ENCODE results near the gene ZNF593OS.

ZNF593OS gene

DNA sequence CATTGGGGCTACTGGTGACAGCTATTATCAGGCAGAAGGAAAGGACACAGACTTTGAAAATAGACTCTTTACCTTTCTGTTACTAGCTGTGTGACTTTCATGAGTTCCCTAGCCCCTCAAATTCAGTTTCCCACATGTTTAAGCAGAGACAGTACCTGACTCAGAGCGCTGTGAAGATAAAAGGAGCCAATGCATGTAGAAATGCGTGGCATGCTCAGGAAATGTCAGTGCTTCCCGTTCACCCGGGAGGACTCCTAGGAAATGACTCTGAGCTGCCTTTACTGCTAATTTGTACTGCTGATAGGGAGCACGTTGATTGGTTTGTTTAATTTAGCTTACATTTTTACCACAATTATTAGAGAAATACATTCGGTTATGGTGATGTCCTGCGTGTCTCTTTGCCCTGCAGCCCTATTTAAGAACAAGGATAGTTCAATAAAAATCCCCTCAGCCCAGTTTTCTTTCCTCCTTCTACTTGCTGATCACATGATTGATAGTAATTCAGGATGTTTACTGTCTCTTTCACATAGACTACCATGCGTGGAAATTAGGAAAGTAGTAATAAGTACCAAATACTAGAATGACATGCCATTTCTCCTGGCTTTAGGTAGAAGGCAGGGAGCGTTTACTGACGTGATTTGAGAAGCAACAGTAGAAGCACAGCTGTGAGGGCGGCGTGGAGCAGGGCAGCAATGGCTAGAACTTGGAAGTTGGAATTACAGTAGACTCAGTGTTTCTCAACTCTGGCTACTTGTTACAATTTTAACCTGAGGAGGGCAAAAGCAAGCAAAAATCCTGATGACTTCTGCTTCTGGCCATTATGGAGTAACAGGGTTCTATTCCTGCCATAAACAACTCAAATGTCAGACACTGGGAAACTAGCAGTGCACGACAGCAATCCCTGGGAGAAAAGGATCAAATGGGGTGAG lies 44.1 kb downstream of the ZNF593OS start:
- Histone ChIP-seq H3K4me1 (ENCODE audit: control insufficient read depth in 5 of 5, insufficient read depth in 5 of 5, low read length in 5 of 5) (peaks cover 0 to 23% (median 10%) of the 10 kb centered on the region in 5 donors), H3K27ac (ENCODE audit: low read depth, low read length) (no peak overlapping the region), H3K4me3 (ENCODE audit: low read depth in 1 of 5, low read length in 5 of 5) (no peak overlapping the region), H3K9me3 (ENCODE audit: control insufficient read depth in 5 of 5, low read length in 5 of 5) (no peaks in the 10 kb centered on the region), H3K27me3 (ENCODE audit: control insufficient read depth in 5 of 5, insufficient read depth in 4 of 5, low read length in 5 of 5) (peaks cover 0 to under 1% (median 0%) of the 10 kb centered on the region in 5 donors), H3K36me3 (ENCODE audit: control insufficient read depth in 5 of 5, insufficient read depth in 5 of 5, low read length in 5 of 5) (peaks cover 0 to 2% (median 0%) of the 10 kb centered on the region in 5 donors), H3K9ac (ENCODE audit: low read length in 5 of 5) (peak overlapping the region in 1 of 5 donors; percentile 32)

DNA sequence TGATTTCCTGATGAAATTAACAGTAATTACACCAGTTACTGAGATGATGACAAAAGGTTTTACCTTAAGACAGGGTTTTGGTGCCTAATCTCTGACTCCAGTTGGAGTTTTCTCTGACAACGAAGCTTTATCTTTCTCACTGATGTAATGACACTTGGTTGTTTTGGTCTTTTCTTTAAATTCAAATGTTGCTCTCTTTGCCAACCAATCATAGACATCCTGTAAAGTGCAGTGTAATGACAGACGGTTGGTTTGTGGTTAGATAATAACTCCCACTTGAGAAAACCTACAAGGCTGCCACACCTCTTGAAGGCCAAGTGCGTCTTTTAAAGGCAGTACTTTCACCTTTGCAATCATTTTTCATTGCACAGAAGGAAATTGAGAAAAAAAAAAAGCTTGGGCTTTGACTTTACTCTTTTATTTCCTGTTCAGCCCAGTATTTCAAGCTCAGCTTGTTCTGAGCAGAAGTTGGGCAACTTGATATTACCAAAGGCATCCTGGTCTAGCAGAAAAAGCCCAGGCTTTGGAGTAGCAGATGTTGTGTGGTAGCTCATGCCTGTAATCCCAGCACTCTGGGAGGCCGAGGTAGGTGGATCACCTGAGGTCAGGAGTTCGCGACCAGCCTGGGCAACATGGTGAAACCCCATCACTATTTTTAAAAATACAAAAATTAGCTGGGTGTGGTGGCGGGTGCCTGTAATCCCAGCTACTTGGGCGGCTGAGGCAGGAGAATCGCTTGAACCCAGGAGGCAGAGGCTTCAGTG lies 45.1 kb downstream of the ZNF593OS start:
- Histone ChIP-seq H3K4me3 (ENCODE audit: low read depth in 1 of 5, low read length in 5 of 5) (no peak overlapping the region), H3K27me3 (ENCODE audit: control insufficient read depth in 5 of 5, insufficient read depth in 4 of 5, low read length in 5 of 5) (no peaks in the 10 kb centered on the region), H3K9me3 (ENCODE audit: control insufficient read depth in 5 of 5, low read length in 5 of 5) (no peaks in the 10 kb centered on the region), H3K27ac (ENCODE audit: low read depth, low read length) (no peak overlapping the region), H3K36me3 (ENCODE audit: control insufficient read depth in 5 of 5, insufficient read depth in 5 of 5, low read length in 5 of 5) (peaks cover 0 to 9% (median 6%) of the 10 kb centered on the region in 5 donors), H3K4me1 (ENCODE audit: control insufficient read depth in 5 of 5, insufficient read depth in 5 of 5, low read length in 5 of 5) (peaks cover 0 to 25% (median 10%) of the 10 kb centered on the region in 5 donors), H3K9ac (ENCODE audit: low read length in 5 of 5) (no peak overlapping the region)

- H3K9ac ChIP-seq (ENCODE audit: low read length in 5 of 5): no peak overlapping the region
- peaks cover 0 to 25% (median 10%) of the 10 kb centered on the region in 5 donors for H3K4me1 ChIP-seq (ENCODE audit: control insufficient read depth in 5 of 5, insufficient read depth in 5 of 5, low read length in 5 of 5)
- H3K36me3 ChIP-seq (ENCODE audit: control insufficient read depth in 5 of 5, insufficient read depth in 5 of 5, low read length in 5 of 5): peaks cover 0 to 9% (median 6%) of the 10 kb centered on the region in 5 donors
- no peaks in the 10 kb centered on the region for H3K27me3 ChIP-seq (ENCODE audit: control insufficient read depth in 5 of 5, insufficient read depth in 4 of 5, low read length in 5 of 5)
- no peaks in the 10 kb centered on the region for H3K9me3 ChIP-seq (ENCODE audit: control insufficient read depth in 5 of 5, low read length in 5 of 5)
- H3K27ac ChIP-seq (ENCODE audit: low read depth, low read length): no peak overlapping the region
- no peak overlapping the region for H3K4me3 ChIP-seq (ENCODE audit: low read depth in 1 of 5, low read length in 5 of 5)
Measured at GRCh38 chr1:26125946-26126320, 45.7 kb downstream of the ZNF593OS start.

DNA sequence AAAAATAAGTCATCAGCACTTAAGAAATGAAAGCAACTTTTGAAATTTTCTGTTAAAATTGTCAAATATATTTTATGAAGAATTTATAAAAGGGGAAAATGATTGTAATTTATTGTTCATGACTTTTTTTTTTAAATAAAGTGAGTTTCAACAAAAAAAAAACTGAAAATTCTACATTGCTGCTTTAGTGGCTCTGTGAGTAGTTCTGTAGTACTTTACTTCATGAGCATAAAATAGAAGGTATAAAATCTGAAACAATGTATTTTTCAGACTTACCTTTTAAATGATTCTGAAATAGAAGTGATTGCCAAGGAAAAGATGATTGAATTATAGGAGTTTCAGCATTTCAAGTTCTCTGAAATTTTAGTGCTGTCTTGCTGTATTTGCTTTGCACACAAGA lies 46.2 kb downstream of the ZNF593OS start:
- no peak overlapping the region for H3K9ac ChIP-seq (ENCODE audit: low read length in 5 of 5)
- H3K4me3 ChIP-seq (ENCODE audit: low read depth in 1 of 5, low read length in 5 of 5): no peak overlapping the region
- peaks cover 0 to 25% (median 10%) of the 10 kb centered on the region in 5 donors for H3K4me1 ChIP-seq (ENCODE audit: control insufficient read depth in 5 of 5, insufficient read depth in 5 of 5, low read length in 5 of 5)
- H3K27ac ChIP-seq (ENCODE audit: low read depth, low read length): no peak overlapping the region
- peaks cover 0 to 9% (median 6%) of the 10 kb centered on the region in 5 donors for H3K36me3 ChIP-seq (ENCODE audit: control insufficient read depth in 5 of 5, insufficient read depth in 5 of 5, low read length in 5 of 5)
- no peaks in the 10 kb centered on the region for H3K27me3 ChIP-seq (ENCODE audit: control insufficient read depth in 5 of 5, insufficient read depth in 4 of 5, low read length in 5 of 5)
- H3K9me3 ChIP-seq (ENCODE audit: control insufficient read depth in 5 of 5, low read length in 5 of 5): no peaks in the 10 kb centered on the region

DNA sequence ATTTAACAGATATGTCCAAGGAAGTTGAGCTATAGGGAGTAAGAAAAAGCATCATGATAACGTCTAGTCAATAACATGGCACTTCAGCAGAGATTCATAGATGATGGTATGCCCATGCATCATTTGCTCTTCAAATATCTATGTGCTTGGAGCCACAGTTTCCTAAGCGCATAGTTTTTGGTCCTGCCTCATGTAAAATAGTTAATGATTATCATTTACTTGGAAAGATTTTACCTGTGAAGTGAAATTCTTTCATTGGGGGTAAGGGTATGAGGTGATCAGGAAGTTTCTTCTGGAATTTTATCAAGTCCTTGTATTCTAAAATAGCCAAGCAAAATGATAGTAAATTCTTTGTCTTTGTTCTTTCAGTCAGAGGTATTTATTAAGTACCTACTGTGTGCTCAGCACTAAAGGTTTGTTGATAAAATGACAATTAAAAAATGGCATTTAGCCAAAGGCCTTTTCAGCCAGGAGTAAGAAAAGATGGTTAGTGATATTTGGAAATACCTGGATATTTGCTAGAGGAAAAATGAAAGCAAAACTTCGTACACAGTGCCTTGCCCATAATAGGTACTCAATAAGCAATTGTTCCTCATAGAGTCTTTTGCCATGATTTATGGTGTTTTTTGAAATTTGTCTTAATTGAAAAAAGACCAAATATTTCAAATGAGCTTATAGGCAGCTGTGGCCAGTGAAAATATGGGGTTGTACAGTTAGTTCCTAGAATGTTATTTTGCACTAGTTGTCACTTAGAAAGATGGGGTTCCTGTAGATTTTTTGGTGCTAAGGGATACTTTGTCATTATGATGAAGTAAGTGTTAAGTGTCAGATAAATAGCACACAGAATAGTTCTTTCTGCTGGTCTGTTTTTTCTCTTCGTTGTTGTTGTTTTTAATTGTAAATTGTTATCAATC lies 47.0 kb downstream of the ZNF593OS start:
- Histone ChIP-seq H3K27me3 (ENCODE audit: control insufficient read depth in 5 of 5, insufficient read depth in 4 of 5, low read length in 5 of 5) (no peaks in the 10 kb centered on the region), H3K36me3 (ENCODE audit: control insufficient read depth in 5 of 5, insufficient read depth in 5 of 5, low read length in 5 of 5) (peaks cover 0 to 11% (median 6%) of the 10 kb centered on the region in 5 donors), H3K9me3 (ENCODE audit: control insufficient read depth in 5 of 5, low read length in 5 of 5) (no peaks in the 10 kb centered on the region), H3K4me3 (ENCODE audit: low read depth in 1 of 5, low read length in 5 of 5) (no peak overlapping the region), H3K9ac (ENCODE audit: low read length in 5 of 5) (no peak overlapping the region), H3K4me1 (ENCODE audit: control insufficient read depth in 5 of 5, insufficient read depth in 5 of 5, low read length in 5 of 5) (peaks cover 0 to 25% (median 13%) of the 10 kb centered on the region in 5 donors), H3K27ac (ENCODE audit: low read depth, low read length) (no peak overlapping the region)

DNA sequence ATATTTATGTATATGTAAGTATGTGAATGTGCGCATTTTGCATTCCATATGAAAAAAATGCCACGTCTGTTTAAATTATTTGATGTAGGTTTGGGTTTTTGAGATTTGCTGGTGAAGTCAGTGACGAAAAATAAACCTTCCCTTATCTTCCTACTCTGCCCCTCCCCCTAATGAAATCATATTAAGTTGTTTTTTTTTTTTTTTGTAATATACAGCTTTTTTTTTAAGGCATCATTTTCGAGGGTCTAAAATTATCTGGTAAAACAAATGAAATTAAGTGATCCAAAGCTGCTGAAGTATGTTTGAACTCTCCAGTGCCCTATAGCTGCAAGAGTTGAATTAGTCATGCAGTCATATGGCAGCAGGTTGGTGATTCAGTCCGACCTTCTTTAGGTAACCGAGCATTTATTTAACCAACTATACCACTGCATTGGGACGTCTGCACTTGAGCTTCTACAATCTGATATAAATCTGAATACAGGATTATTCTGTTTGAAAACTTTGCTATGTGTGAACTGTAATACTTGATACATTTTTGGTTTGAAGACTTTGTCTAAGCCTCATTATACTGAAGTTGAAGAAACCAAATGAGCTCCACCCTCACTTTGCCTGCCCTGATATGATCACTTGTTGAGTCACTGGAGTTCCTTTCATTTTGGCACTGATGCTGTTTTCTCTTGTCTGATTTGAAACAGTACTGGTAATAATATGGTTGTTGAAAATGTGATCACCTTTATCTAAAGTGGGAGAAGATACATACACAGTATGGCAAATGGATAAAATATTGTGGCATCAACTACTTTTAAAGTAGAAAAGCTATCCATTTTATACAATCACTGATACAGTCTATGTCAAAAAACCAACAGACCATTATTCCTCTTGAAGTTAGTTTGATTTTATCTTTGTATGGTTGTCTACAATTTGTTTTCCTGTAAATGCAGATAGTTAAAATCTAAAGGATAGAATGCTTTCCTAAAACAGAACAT lies 48.4 kb downstream of the ZNF593OS start:
- Histone ChIP-seq H3K27me3 (ENCODE audit: control insufficient read depth in 5 of 5, insufficient read depth in 4 of 5, low read length in 5 of 5) (no peaks in the 10 kb centered on the region), H3K36me3 (ENCODE audit: control insufficient read depth in 5 of 5, insufficient read depth in 5 of 5, low read length in 5 of 5) (peaks cover 4 to 22% (median 12%) of the 10 kb centered on the region in 5 donors), H3K27ac (ENCODE audit: low read depth, low read length) (no peak overlapping the region), H3K9ac (ENCODE audit: low read length in 5 of 5) (no peak overlapping the region), H3K4me1 (ENCODE audit: control insufficient read depth in 5 of 5, insufficient read depth in 5 of 5, low read length in 5 of 5) (peaks cover 0 to 25% (median 13%) of the 10 kb centered on the region in 5 donors), H3K9me3 (ENCODE audit: control insufficient read depth in 5 of 5, low read length in 5 of 5) (no peaks in the 10 kb centered on the region), H3K4me3 (ENCODE audit: low read depth in 1 of 5, low read length in 5 of 5) (no peak overlapping the region)

DNA sequence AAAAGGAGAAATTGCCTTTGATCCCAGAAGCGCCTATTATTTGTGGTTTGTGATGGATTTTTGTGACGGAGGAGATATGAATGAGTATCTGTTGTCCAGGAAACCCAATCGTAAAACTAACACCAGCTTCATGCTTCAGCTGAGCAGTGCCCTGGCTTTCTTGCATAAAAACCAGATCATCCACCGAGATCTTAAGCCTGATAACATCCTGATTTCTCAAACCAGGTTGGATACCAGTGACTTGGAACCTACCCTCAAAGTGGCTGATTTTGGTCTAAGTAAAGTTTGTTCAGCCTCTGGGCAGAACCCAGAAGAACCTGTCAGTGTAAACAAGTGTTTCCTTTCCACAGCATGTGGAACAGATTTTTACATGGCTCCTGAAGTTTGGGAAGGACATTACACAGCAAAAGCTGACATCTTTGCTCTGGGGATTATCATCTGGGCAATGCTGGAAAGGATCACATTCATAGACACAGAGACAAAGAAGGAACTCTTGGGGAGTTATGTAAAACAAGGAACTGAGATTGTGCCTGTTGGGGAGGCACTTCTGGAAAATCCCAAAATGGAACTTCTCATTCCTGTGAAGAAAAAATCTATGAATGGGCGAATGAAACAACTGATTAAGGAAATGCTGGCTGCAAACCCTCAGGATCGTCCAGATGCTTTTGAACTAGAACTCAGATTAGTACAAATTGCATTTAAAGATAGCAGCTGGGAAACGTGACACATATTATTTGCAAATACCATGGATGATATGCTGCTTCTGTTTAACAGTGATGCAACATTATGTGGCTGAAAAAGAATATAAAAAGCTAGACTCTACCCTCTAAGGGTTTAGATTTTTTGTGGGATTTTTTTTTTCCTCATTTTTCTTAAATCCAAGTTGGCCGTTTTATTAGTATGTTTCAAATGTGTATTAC lies 49.5 kb downstream of the ZNF593OS start:
- Histone ChIP-seq H3K9ac (ENCODE audit: low read length in 5 of 5) (no peak overlapping the region), H3K27me3 (ENCODE audit: control insufficient read depth in 5 of 5, insufficient read depth in 4 of 5, low read length in 5 of 5) (no peaks in the 10 kb centered on the region), H3K4me1 (ENCODE audit: control insufficient read depth in 5 of 5, insufficient read depth in 5 of 5, low read length in 5 of 5) (peaks cover 0 to 16% (median 7%) of the 10 kb centered on the region in 5 donors), H3K9me3 (ENCODE audit: control insufficient read depth in 5 of 5, low read length in 5 of 5) (no peaks in the 10 kb centered on the region), H3K36me3 (ENCODE audit: control insufficient read depth in 5 of 5, insufficient read depth in 5 of 5, low read length in 5 of 5) (peaks cover 4 to 23% (median 12%) of the 10 kb centered on the region in 5 donors), H3K4me3 (ENCODE audit: low read depth in 1 of 5, low read length in 5 of 5) (no peak overlapping the region), H3K27ac (ENCODE audit: low read depth, low read length) (no peak overlapping the region)

DNA sequence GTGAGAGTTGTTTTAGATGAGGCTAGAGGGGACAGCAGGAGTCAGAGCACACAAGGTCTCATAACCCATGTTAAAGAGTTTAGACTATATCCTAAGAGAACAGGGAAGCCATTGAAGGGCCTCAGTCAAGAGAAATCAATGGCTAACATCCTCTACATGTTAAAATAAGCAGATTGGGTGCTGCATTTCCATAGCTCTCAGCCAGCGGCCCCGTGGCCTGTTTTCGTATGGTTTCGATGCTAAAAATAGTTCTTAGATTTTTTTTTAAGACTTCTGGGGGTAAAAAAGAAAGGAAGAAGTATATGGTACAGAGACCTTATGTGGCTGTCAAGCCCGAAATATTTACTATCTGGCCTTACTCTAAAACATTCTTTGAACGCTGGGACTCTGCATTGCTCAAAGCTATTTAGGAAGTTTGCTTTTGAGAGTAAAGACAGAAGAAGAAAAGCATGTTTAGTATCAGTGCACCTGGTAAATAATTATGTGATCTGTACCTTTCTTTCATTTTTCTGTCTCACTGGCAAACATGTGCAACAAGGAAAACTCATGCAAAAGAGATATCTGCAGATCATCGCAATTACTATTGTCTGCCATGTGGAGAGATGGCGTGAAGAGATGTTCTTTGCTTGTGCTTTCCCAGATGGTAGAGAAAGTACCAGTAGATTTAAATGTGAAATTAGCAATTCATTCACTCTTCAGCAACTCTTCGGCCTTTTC lies 51.6 kb downstream of the ZNF593OS start:
- Histone ChIP-seq H3K4me3 (ENCODE audit: low read depth in 1 of 5, low read length in 5 of 5) (no peak overlapping the region), H3K9me3 (ENCODE audit: control insufficient read depth in 5 of 5, low read length in 5 of 5) (no peaks in the 10 kb centered on the region), H3K36me3 (ENCODE audit: control insufficient read depth in 5 of 5, insufficient read depth in 5 of 5, low read length in 5 of 5) (peaks cover 5 to 26% (median 12%) of the 10 kb centered on the region in 5 donors), H3K4me1 (ENCODE audit: control insufficient read depth in 5 of 5, insufficient read depth in 5 of 5, low read length in 5 of 5) (peaks cover 0 to 7% (median 3%) of the 10 kb centered on the region in 5 donors), H3K27ac (ENCODE audit: low read depth, low read length) (no peak overlapping the region), H3K9ac (ENCODE audit: low read length in 5 of 5) (peak overlapping the region in 1 of 5 donors; percentile 39), H3K27me3 (ENCODE audit: control insufficient read depth in 5 of 5, insufficient read depth in 4 of 5, low read length in 5 of 5) (no peaks in the 10 kb centered on the region)

All from subcutaneous abdominal adipose tissue (tissue), 5 donors.